Psoas muscle (tissue), 8 donors: ENCODE data around the gene SSR4. TPM values are rescaled to one million over a fixed set of nuclear protein-coding genes. Genes with fewer than 3 reads are reported as not detected.

Experiments
- ATAC-seq, 4 donors: fragments of 200-7000 bp; cut with Tn5 transposase; one replicate each; pipeline ENCODE4 v1.9.1; 2020; ENCODE audit warnings: moderate library complexity in 3 of 4, mild to moderate bottlenecking in 2 of 4
- DNase-seq, 2 donors: peaks; one replicate each; pipeline ENCODE4 v3.0.0-alpha.2; 2020
- H3K27ac ChIP-seq: fragments of 200-600 bp; one replicate; pipeline ENCODE4 v1.8.0; 2022
- H3K27me3 ChIP-seq, 3 donors: fragments of 200-600 bp in 1 of 3; one replicate each; pipeline versions ENCODE4 v1.6.1 to v1.8.0; 2013 to 2022; ENCODE audit warnings: low read length in 2 of 3, mild to moderate bottlenecking in 2 of 3, moderate library complexity in 1 of 3; ENCODE audit not compliant: insufficient read depth in 3 of 3
- H3K36me3 ChIP-seq, 2 donors: fragments of 200-600 bp in 1 of 2; one replicate each; pipeline versions ENCODE4 v1.6.1 to v1.8.0; 2013 to 2022; ENCODE audit warnings: low read depth in 1 of 2, mild to moderate bottlenecking in 1 of 2, moderate library complexity in 1 of 2; ENCODE audit not compliant: insufficient read depth in 1 of 2
- H3K4me1 ChIP-seq: fragments of 200-600 bp; one replicate; pipeline ENCODE4 v1.8.0; 2022
- H3K4me3 ChIP-seq: fragments of 200-600 bp; one replicate; pipeline ENCODE4 v1.8.0; 2022; ENCODE audit warnings: mild to moderate bottlenecking
- H3K9me3 ChIP-seq: fragments of 200-600 bp; one replicate; pipeline ENCODE4 v1.8.0; 2022
- CTCF ChIP-seq: fragments of 200-600 bp; IDR thresholded peaks from one replicate; pipeline ENCODE4 v1.8.0; 2022; ENCODE audit warnings: antibody characterized with exemption
- WGBS, 3 donors: extraction: QIAGEN DNeasy Blood & Tissue Kit; methylation state at CpG; one replicate each; pipeline versions ENCODE4 v1.1.6 to v1.1.7; 2013; 5-methylcytosine and 5-hydroxymethylcytosine counted together
- intact Hi-C, 2 donors: fragments of 100-400 bp; cut with DNase I; formaldehyde crosslinking; loops; one replicate each; pipeline versions ENCODE4 v1.11.0 to v1.14.2; 2022
- polyA plus RNA-seq, 3 donors: library from polyadenylated mRNA; stranded (reverse); fragments of 200-250 nt; gene quantifications; one replicate each; pipeline ENCODE4 v1.2.3, GENCODE V29; 2013
- total RNA-seq, 4 donors: library from RNA; stranded (reverse); fragmentation: NEBNext Ultra II Directional in 2 of 4; extraction: Animal tissue kit (Norgen Biotek cat#: 25700) in 2 of 4; gene quantifications; one replicate each; pipeline versions ENCODE4 v1.2.1 to v1.2.4, GENCODE V29; 2021 to 2023
- donor health status: healthy with polysubstance abuse.
- donor health status: DM: no; HTN: no; CAD: no; lungs with moderate emphysema.
- donor health status: Bipolar disorder and iron deficiency.
- donor health status: healthy.
- donor health status: DM: yes; HTN: yes; CAD: no.
- donor health status: DM: no; HTN: no; CAD: no.
- donor health status: DM: no; HTN: no; CAD: no.
- donor health status: DM: yes; HTN: yes; CAD: no.

SSR4 gene
- total and polyA plus RNA-seq, 7 donors, result 57.2 to 198 (median 84.5) TPM

GRCh38 chrX:153766098-153766817, 28.2 kb upstream of the SSR4 start:
- Histone ChIP-seq H3K36me3 (no peaks in the 10 kb centered on the region), H3K27me3 (no peaks in the 10 kb centered on the region), H3K27ac (no peak overlapping the region), H3K4me3 (no peak overlapping the region), H3K4me1 (no peaks in the 10 kb centered on the region), H3K9me3 (no peaks in the 10 kb centered on the region)
- DNase-seq, result peak; percentile 16 to 49
- ATAC-seq, result no peak
- WGBS, 3 donors, result 79 to 84% (median 82%) methylated on average over 17 to 21 of the region's 21 CpGs
- no peak for TF ChIP-seq CTCF
- intact Hi-C loops, result no loop called here

GRCh38 chrX:153766871-153767673, 27.4 kb upstream of the SSR4 start:
- WGBS, 3 donors, result 50 to 68% (median 56%) methylated on average over 28 to 56 of the region's 56 CpGs
- H3K36me3 ChIP-seq, result no peaks in the 10 kb centered on the region
- H3K27ac ChIP-seq, result peak overlapping the region; percentile 27
- ATAC-seq, result peak; percentile 28 to 62 (median 56)
- no peak for TF ChIP-seq CTCF
- H3K9me3 ChIP-seq, result no peaks in the 10 kb centered on the region
- no peak overlapping the region for H3K4me3 ChIP-seq
- H3K4me1 ChIP-seq, result no peaks in the 10 kb centered on the region
- intact Hi-C loops, result no loop called here
- H3K27me3 ChIP-seq, result no peaks in the 10 kb centered on the region
- peak; percentile 30 to 63 for DNase-seq

GRCh38 chrX:153767674-153768055, 26.8 kb upstream of the SSR4 start:
- ATAC-seq (no peak), DNase-seq (no peak)
- Histone ChIP-seq H3K4me3 (no peak overlapping the region), H3K27ac (no peak overlapping the region), H3K36me3 (no peaks in the 10 kb centered on the region), H3K9me3 (no peaks in the 10 kb centered on the region), H3K4me1 (no peaks in the 10 kb centered on the region), H3K27me3 (no peaks in the 10 kb centered on the region)
- no peak for TF ChIP-seq CTCF
- WGBS, 3 donors, result 91 to 96% (median 92%) methylated on average over 4 to 20 of the region's 20 CpGs
- intact Hi-C loops, result no loop called here

- no peaks in the 10 kb centered on the region for H3K27me3 ChIP-seq
- intact Hi-C loops, result no loop called here
- H3K4me3 ChIP-seq, result no peak overlapping the region
- H3K27ac ChIP-seq, result no peak overlapping the region
- no peaks in the 10 kb centered on the region for H3K9me3 ChIP-seq
- H3K36me3 ChIP-seq, result no peaks in the 10 kb centered on the region
- ATAC-seq, result no peak
- 71 to 75% (median 74%) methylated on average over 14 to 22 of the region's 22 CpGs for WGBS, 3 donors
- no peaks in the 10 kb centered on the region for H3K4me1 ChIP-seq
- peak; percentile 18 to 43 for DNase-seq
- TF ChIP-seq CTCF, result no peak
These were observed 25.9 kb upstream of the SSR4 start for GRCh38 chrX:153768311-153769157.
